Gastroesophageal sphincter (tissue), 3 donors: ENCODE data around the gene PITPNB.

ENCODE experiments used
- EP300 ChIP-seq: sonication (generic); formaldehyde crosslinking; IDR thresholded peaks from one replicate; pipeline ENCODE4 v1.6.1; 2017; ENCODE audit warnings: antibody characterized with exemption, mild to moderate bottlenecking
- POLR2A ChIP-seq, 2 donors: fragments of 450-650 bp; IDR thresholded peaks; one replicate each; pipeline ENCODE4 v1.6.1; 2017; ENCODE audit warnings: antibody characterized with exemption in 2 of 2, mild to moderate bottlenecking in 2 of 2, moderate library complexity in 1 of 2
- POLR2AphosphoS5 ChIP-seq: sonication (generic); formaldehyde crosslinking; IDR thresholded peaks from one replicate; pipeline ENCODE4 v1.6.1; 2017; ENCODE audit warnings: antibody characterized with exemption
- TF ChIP-seq, protein P1 (sequence below), 4 experiments: fragments of 200-600 bp in 2 of 4; fragments of 450-650 bp in 2 of 4; sonication (generic) in 1 of 4; IDR thresholded peaks; one replicate each; pipeline ENCODE4 v1.5.1; 2017 to 2019; ENCODE audit warnings: antibody characterized with exemption in 4 of 4, mild to moderate bottlenecking in 2 of 4, moderate library complexity in 2 of 4

DNA sequence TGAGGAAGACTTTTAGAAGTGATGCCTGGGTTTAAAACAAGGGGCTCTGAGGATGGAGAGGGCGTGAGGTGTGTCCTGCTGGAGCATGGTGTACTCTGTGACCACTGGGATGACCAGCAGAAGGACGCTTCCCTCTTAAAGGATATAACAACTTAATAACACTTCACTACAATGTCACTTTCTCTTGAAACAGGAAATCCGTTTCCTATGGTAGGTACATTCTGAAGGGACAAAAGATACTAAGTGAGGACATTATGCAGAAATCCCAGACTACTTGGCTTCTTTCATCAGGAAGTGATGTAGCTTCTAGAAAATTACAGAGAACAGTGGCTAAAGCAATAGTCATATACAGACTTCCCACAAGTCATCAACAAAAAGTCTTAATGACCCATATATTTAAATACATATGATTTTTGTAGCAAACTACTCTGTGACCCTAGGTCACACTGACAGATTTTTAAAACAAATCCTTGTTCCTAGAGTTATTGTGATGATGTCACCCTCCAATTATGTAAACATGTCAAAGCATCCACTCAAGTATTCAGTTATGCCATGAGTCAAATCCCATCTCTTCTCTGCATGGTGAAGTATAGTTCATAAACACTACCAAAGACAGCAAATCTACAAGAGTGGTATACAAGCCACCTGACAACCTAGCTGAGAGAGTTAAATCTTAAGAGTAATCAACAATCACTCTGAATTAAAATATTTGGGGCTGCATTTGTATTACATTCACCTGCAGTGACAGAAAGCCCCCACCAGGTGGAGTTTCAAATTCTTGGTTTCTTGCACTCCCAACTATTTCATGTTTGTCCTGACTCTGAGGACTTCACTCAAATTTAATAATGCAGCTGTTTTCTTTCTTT, 32.8 kb downstream of the PITPNB start:
- TF ChIP-seq, protein P1, sequence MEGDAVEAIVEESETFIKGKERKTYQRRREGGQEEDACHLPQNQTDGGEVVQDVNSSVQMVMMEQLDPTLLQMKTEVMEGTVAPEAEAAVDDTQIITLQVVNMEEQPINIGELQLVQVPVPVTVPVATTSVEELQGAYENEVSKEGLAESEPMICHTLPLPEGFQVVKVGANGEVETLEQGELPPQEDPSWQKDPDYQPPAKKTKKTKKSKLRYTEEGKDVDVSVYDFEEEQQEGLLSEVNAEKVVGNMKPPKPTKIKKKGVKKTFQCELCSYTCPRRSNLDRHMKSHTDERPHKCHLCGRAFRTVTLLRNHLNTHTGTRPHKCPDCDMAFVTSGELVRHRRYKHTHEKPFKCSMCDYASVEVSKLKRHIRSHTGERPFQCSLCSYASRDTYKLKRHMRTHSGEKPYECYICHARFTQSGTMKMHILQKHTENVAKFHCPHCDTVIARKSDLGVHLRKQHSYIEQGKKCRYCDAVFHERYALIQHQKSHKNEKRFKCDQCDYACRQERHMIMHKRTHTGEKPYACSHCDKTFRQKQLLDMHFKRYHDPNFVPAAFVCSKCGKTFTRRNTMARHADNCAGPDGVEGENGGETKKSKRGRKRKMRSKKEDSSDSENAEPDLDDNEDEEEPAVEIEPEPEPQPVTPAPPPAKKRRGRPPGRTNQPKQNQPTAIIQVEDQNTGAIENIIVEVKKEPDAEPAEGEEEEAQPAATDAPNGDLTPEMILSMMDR (IDR thresholded peaks at IDR 0.05): peak; percentile 86 to 95 (median 93)
- TF ChIP-seq POLR2A (IDR thresholded peaks at IDR 0.05) (no peak), POLR2AphosphoS5 (peak; percentile 93), EP300 (no peak)
